HG02763 (cell line): ENCODE results near the gene RXFP4.
"Not testable (repeated sequence)": the region's sequence is repeated elsewhere in the genome, so short reads cannot be mapped to it uniquely, and the experiment has no call there.

Source experiments
- ATAC-seq: cut with Tn5 transposase; IDR thresholded peaks from one replicate; pipeline ENCODE4 v1.9.1; 2021; ENCODE audit warnings: mild to moderate bottlenecking, moderate library complexity; ENCODE audit not compliant: unreplicated experiment

Gene RXFP4

DNA sequence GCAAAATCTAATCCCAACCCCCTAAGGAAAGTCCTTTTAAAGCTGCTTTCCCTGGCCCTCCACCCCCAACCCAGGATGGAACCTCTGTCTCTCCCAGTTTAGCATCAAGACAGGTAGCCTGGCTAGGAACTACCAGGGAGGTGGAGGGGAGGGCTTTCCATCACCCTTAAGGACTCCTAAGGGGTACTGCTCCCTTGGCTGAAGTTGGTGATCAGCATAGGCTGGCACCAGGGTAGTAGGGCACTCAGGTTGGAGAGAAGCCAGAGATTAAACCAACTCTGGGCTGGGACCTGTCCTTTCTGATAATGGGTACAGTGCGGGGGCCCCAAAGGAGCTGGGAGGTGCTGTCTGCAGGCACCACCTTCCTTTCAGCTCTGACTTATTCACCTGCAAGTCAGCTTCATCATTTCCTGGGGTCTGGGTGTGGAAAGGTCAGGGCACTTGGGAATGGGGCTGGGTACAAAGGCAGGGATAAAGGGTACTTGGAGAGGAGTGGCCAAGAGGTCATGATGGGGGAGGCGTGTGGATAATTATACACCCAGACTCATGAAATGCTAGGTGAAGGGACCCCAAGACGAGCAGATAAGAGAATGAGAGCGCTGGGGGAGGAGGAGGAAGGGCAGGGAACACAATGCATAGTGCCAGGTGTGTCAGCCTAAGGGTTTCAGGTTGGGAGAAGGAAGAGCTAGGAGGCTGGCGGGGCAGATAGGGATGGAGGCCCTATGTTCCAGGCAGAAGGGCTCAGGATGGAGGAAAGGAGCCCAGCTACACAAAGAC is 35.7 kb downstream of the RXFP4 start:
- ATAC-seq: no peak

- ATAC-seq: no peak
These were observed 36.4 kb downstream of the RXFP4 start for GRCh38 chr1:155977690-155978324.

DNA sequence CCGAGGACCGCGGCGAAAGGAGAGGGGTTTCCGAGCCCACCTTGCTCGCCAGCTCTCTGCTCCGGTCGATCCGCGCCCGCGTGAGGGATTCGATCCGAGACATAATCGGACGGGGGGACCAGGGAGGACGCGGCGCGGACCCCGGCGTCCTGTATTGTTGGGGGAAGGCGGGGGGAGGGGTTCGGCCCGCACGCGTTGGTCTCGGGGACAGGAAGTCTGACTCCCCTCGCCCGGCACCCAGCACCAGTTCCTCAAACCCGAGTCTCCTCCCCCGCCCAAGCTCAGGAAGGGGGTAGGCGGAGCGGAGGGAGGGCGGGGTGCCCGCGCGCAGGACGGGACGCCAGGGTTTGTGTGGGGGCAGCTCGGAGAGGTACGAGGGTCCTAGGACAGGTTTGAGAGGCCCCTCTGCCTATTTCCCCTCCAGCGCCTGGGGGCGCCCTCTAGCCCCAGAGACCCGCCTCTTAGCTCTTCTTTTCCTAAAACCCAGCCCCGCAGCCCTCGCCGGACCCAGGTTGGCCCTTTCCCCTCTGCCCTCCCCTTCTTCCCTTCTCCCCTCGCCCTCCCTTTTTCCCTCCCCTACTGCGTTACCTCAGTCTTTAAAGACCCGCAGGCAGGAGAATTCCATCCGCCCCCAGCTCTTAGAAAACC is 37.0 kb downstream of the RXFP4 start, which contains the start of gene ARHGEF2:
Gene ARHGEF2, minus strand, starts transcription at position 223 of the 648 bp plus-strand sequence. Its CDS starts 120 bp downstream, at position 103.
- ATAC-seq: peak; percentile 35

- ATAC-seq: no peak
These were observed 37.6 kb downstream of the RXFP4 start for GRCh38 chr1:155978973-155979429.

DNA sequence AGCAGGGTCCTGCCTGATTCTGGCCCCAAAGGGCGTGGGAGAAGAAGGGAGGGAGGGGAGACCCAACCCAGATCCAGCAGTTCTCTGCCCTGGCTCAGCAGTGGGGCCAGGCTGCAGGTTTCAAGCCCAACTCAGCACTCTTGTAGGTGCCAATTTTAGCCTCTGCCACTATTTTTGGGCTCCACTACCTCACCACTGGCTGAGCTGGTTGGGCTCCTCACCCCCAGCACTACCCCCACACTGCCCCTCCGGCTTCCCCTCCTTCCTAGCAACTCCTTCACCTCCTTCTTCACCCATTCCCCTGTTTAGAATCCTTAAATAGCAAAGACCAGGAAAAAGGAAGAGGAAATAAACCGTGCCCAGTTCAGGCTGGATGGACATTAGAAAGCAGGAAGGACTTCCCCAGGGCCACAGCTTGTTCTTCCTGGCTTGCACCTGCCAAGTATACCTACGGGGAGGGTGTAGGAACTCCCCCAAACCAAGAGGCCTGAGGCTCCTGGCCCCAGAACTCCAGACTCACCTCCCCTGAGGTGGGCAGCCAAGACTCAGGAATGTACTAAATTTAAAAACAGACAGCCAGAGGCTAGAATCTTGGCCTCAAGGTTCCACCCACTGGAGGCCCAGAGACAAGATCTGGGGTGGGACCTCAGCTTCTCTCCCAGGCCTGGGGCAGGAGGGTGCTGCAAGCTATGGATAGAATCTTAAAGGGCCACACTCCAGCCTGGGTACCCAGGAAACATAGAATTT is 38.3 kb downstream of the RXFP4 start:
- no peak for ATAC-seq

- ATAC-seq: no peak
These were observed 40.0 kb downstream of the RXFP4 start for GRCh38 chr1:155981266-155982088.

GRCh38 chr1:155982106-155982505 is 40.7 kb downstream of the RXFP4 start:
- ATAC-seq: no peak

GRCh38 chr1:155983191-155984024 is 42.0 kb downstream of the RXFP4 start:
- ATAC-seq: no peak

- no peak for ATAC-seq
These were observed 42.9 kb downstream of the RXFP4 start for GRCh38 chr1:155984341-155984740.

- ATAC-seq: not testable (repeated sequence)
These were observed 43.6 kb downstream of the RXFP4 start for GRCh38 chr1:155984903-155985645.

GRCh38 chr1:155989242-155990004 is 48.0 kb downstream of the RXFP4 start:
- ATAC-seq: peak; percentile 57

DNA sequence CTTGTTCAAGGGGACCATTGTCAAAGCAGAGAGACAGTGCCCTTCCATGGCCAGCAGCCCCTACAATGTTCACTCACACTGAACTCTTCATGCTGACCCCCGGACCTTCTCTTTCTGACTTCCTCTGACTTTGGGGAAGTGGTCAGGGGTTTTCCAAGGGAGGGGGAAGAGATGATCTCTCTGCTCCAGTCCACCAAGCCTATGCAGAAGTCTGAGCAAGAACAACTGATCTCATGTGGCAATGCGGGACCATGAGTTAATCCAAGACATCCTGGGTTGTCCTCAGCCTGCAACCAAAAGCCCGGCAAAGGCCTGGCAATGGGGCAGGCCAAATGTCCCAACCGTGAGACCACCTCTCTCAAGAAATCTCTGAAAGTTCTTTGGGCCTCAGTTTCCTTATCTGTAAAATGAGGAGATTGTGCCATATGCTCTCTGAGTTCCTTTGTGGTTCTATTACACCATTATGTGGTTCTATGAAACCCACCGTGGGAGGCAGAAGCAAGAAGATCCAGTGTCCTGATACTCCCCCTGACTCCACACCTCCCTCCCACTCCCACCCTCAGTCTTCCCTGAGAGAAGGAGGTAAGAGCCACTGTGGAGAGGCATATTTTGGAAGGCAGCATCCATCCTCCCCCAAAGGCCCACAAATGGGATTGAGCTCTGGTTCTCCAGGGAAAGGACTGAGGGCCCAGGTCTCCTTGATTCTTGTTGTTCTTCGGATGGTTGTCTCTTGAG is 48.7 kb downstream of the RXFP4 start:
- ATAC-seq: no peak
